HG02763 (cell line): ENCODE data around the gene TCF15.

Source experiments
- ATAC-seq: cut with Tn5 transposase; IDR thresholded peaks from one replicate; pipeline ENCODE4 v1.9.1; 2021; ENCODE audit warnings: mild to moderate bottlenecking, moderate library complexity; ENCODE audit not compliant: unreplicated experiment

TCF15 gene

DNA sequence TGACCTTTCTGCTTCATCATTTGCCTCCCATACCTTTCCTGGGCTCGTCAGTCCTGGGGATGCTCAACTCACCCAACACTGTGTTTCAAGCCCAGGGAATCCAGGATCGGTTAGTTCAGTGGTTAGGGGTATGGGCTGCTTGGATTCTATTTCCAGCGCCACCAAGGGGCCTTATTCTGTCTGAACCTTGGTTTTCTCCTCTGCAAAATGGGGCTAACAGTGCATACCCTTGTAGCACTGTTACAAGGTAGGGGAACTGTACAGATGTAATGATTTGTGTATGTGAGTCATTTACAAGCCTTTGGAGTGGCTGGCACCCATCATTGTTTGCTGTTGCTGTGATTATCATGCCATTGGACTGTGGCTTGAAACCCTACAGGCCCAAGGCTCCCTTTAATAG is 52.0 kb downstream of the TCF15 start:
- no peak for ATAC-seq

- no peak for ATAC-seq
Measured at GRCh38 chr20:556984-557383, 53.1 kb downstream of the TCF15 start.

- no peak for ATAC-seq
Measured at GRCh38 chr20:555976-556385, 54.1 kb downstream of the TCF15 start.
